Heart left ventricle (tissue), 13 donors: ENCODE data around the gene GABRB3.

Experiments used
- POLR2A ChIP-seq, 2 donors: fragments of 450-650 bp; IDR thresholded peaks; one replicate each; pipeline ENCODE4 v1.6.1; 2017; ENCODE audit warnings: antibody characterized with exemption in 2 of 2, mild to moderate bottlenecking in 2 of 2, moderate library complexity in 2 of 2
- TF ChIP-seq, protein P1 (sequence below), 12 donors: fragments of 200-600 bp; sonication (generic) in 4 of 12; IDR thresholded peaks; one replicate each; pipeline versions ENCODE4 v1.5.0 to v1.8.0; 2018 to 2022; ENCODE audit warnings: antibody characterized with exemption in 12 of 12, mild to moderate bottlenecking in 5 of 12
- donor health status: ischemic (EF 13 %, LVEDD 7.1; RV severe dilation, severe dysfunction).
- donor health status: DM: no; HTN: yes; CAD: no.
- donor health status: DM: no; HTN: no; CAD: no.
- donor health status: ischemic (EF 25% LVEDD 6.9; RV normal size, moderate dysfunction).
- donor health status: ischemic (EF 25% LVEDD 5.7; RV mildly dilated, moderate dysfunction).
- donor health status: ischemic (EF 35%, LVEDD 5.7; RV mildly dilated, moderate dysfunction).
- donor health status: nonischemic (EF 11% LVEDD 7.7; RV severe dilation, severe dysfunction).
- donor health status: DM: yes; HTN: yes; CAD: no.
- donor health status: PGD.
- donor health status: ischemic (EF 29% LVEDD 5.4; RV normal size, mild dysfunction).
- donor health status: nonischemic (EF 23%, LVEDD 6.1; RV moderate dilation, normal function).

DNA sequence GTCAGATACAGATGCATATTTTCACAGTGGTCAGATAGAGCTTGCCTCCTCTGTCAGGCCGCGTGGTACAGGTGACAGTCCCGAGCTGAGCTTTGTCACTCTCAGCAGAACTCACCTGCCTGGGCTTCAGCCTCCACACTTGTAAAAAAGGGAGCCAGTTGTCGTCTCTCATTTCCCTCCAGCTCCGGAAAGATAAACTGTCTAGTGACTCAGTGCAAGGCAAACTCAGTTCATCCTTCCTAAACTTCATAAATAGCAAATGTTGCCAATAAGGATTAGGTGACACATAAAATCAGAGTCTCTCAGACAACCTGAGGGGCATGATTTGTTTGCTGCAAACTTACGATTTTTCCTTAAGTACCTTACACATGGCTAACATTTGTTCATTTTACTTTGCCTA lies 116.8 kb downstream of the GABRB3 start:
- TF ChIP-seq, protein P1, sequence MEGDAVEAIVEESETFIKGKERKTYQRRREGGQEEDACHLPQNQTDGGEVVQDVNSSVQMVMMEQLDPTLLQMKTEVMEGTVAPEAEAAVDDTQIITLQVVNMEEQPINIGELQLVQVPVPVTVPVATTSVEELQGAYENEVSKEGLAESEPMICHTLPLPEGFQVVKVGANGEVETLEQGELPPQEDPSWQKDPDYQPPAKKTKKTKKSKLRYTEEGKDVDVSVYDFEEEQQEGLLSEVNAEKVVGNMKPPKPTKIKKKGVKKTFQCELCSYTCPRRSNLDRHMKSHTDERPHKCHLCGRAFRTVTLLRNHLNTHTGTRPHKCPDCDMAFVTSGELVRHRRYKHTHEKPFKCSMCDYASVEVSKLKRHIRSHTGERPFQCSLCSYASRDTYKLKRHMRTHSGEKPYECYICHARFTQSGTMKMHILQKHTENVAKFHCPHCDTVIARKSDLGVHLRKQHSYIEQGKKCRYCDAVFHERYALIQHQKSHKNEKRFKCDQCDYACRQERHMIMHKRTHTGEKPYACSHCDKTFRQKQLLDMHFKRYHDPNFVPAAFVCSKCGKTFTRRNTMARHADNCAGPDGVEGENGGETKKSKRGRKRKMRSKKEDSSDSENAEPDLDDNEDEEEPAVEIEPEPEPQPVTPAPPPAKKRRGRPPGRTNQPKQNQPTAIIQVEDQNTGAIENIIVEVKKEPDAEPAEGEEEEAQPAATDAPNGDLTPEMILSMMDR (IDR thresholded peaks at IDR 0.05) = no peak
- no peak for TF ChIP-seq POLR2A (IDR thresholded peaks at IDR 0.05)
